RWPE1 (cell line): ENCODE measurements around the gene CEACAM19.
A peak's percentile ranks its signal among the peaks of the same experiment; 100 is the strongest.

Experiments
- CTCF ChIA-PET: fragments of 350-600 bp; sonication (Branson Sonifier 250); formaldehyde crosslinking; extraction: SDS; loops from one replicate; lab custom pipeline; 2021; lab: Yijun Ruan, JAX
- POLR2A ChIA-PET: fragments of 400-600 bp; formaldehyde crosslinking; extraction: SDS; loops from one replicate; lab custom pipeline; 2020; ENCODE audit warnings: antibody characterized with exemption; ENCODE audit not compliant: low non-redundant PET; lab: Yijun Ruan, JAX
- DNase-seq: peaks from one replicate; pipeline ENCODE4 v3.0.0; 2012; ENCODE audit warnings: low spot score
- H3K27ac ChIP-seq: fragments of 450-650 bp; 2 replicates; pipeline ENCODE4 v1.5.1; 2017
- CTCF ChIP-seq: fragments of 450-650 bp; conservative IDR thresholded peaks from 2 replicates; pipeline ENCODE4 v1.5.1; 2017; ENCODE audit warnings: low read depth, mild to moderate bottlenecking

Gene CEACAM19

GRCh38 chr19:44732235-44733014 lies 61.1 kb downstream of the CEACAM19 start:
- ChIA-PET POLR2A (no interaction called here), CTCF (interaction anchor here (0.8 kb wide), 1 partner anchor 9 kb away, joined by 4 read pairs; no protein-coding TSS in a partner anchor)
- DNase-seq = no peak
- no peak for TF ChIP-seq CTCF
- peak overlapping the region; percentile 44 for H3K27ac ChIP-seq
